HL-60 (cell line): Measurements from ENCODE around the gene S100A7.

Source experiments
- DNase-seq, 2 experiments: peaks; one replicate each; pipeline ENCODE4 v3.0.0-alpha.2; 2010 to 2020; ENCODE audit warnings: low read depth in 1 of 2, low spot score in 1 of 2
- H3K27ac ChIP-seq: fragments of 250-450 bp; sonication (Bioruptor Pico); replicated peaks from 2 replicates; pipeline ENCODE4 v1.5.1; 2020; ENCODE audit warnings: mild to moderate bottlenecking, moderate library complexity
- H3K27me3 ChIP-seq: fragments of 250-450 bp; sonication (Bioruptor Pico); 2 replicates; pipeline ENCODE4 v1.5.1; 2021; ENCODE audit warnings: mild to moderate bottlenecking, moderate library complexity; ENCODE audit not compliant: insufficient read depth, poor library complexity, severe bottlenecking
- H3K4me3 ChIP-seq: replicated peaks from 2 replicates; pipeline ENCODE4 v1.5.1; 2011; ENCODE audit warnings: mild to moderate bottlenecking, control low read depth, low read length; ENCODE audit not compliant: insufficient read depth
- CTCF ChIP-seq: IDR thresholded peaks from one replicate; pipeline ENCODE4 v1.5.1; 2011; ENCODE audit warnings: low read length, control low read depth, inconsistent platforms; ENCODE audit not compliant: insufficient read depth
- GABPA ChIP-seq: IDR thresholded peaks from 2 replicates; pipeline ENCODE4 v1.6.1; 2012; ENCODE audit warnings: low read depth
- POLR2AphosphoS5 ChIP-seq: IDR thresholded peaks from 2 replicates; pipeline ENCODE4 v1.6.1; 2012; ENCODE audit warnings: low read depth
- REST ChIP-seq: IDR thresholded peaks from 2 replicates; pipeline ENCODE4 v1.6.1; 2012; ENCODE audit warnings: low read depth; ENCODE audit not compliant: insufficient replicate concordance
- SPI1 ChIP-seq: IDR thresholded peaks from 2 replicates; pipeline ENCODE4 v1.6.1; 2012; ENCODE audit warnings: low read depth, mild to moderate bottlenecking, borderline replicate concordance

Gene S100A7

GRCh38 chr1:153506386-153506785, 45.9 kb upstream of the S100A7 start:
- Histone ChIP-seq H3K27ac (no peak overlapping the region), H3K27me3 (no peaks in the 10 kb centered on the region), H3K4me3 (no peak overlapping the region)
- DNase-seq, result no peak
- TF ChIP-seq GABPA, result no peak
- TF ChIP-seq REST, result no peak
- no peak for TF ChIP-seq SPI1

- H3K27ac ChIP-seq, result no peak overlapping the region
- no peak for TF ChIP-seq SPI1
- no peak for TF ChIP-seq CTCF
- no peak for TF ChIP-seq GABPA
- TF ChIP-seq POLR2AphosphoS5, result no peak
- H3K4me3 ChIP-seq, result no peak overlapping the region
- H3K27me3 ChIP-seq, result no peaks in the 10 kb centered on the region
- DNase-seq, result no peak
Observed at GRCh38 chr1:153505576-153505975, 45.1 kb upstream of the S100A7 start.

GRCh38 chr1:153503766-153504165, 43.3 kb upstream of the S100A7 start:
- no peaks in the 10 kb centered on the region for H3K27me3 ChIP-seq
- H3K27ac ChIP-seq, result no peak overlapping the region
- DNase-seq, result no peak
- H3K4me3 ChIP-seq, result no peak overlapping the region
- TF ChIP-seq POLR2AphosphoS5 (no peak), REST (no peak), CTCF (no peak), GABPA (no peak), SPI1 (no peak)

- Histone ChIP-seq H3K4me3 (no peak overlapping the region), H3K27me3 (peaks cover 2% of the 10 kb centered on the region), H3K27ac (no peak overlapping the region)
- DNase-seq, result no peak
- TF ChIP-seq REST (no peak), CTCF (no peak), GABPA (no peak), POLR2AphosphoS5 (no peak), SPI1 (no peak)
Observed at GRCh38 chr1:153498746-153499145, 38.3 kb upstream of the S100A7 start.
